Measurements from ENCODE around the gene BUD31. TPM values are rescaled to one million over a fixed set of nuclear protein-coding genes. Genes with fewer than 3 reads are reported as not detected.

The BUD31 gene
- total and polyA plus RNA-seq, 2 of the 13 experiments (the other 11 are each of a cell fraction or from before 2014, with no cell fraction given): 35.1 to 79.1 TPM

GRCh38 chr7:99465421-99465768, 56.6 kb downstream of the BUD31 start (continued):
- TF ChIP-seq MYNN (CRISPR knock-in tag; IDR thresholded peaks at IDR 0.05; ENCODE audit: low read depth) (no peak), MTF1 (CRISPR knock-in tag; IDR thresholded peaks at IDR 0.05) (0 out of 2 replicates have a peak, but pooled peaks have one; percentile 2), ZNF710 (CRISPR knock-in tag; IDR thresholded peaks at IDR 0.05; ENCODE audit: borderline replicate concordance) (no peak), NFE2L2 (IDR thresholded peaks at IDR 0.05; ENCODE audit: low read length) (no peak), MIXL1 (CRISPR knock-in tag; IDR thresholded peaks at IDR 0.05) (no peak), E2F5 (CRISPR knock-in tag; conservative IDR thresholded peaks at IDR 0.05) (no peak), MTERF4 (CRISPR knock-in tag; IDR thresholded peaks at IDR 0.05) (no peak), ZNF724P (CRISPR knock-in tag; IDR thresholded peaks at IDR 0.05; ENCODE audit: borderline replicate concordance) (no peak), CC2D1A (CRISPR knock-in tag; IDR thresholded peaks at IDR 0.05) (no peak), SMC3 (IDR thresholded peaks at IDR 0.05; ENCODE audit: low read length) (no peak), TFDP2 (CRISPR knock-in tag; IDR thresholded peaks at IDR 0.05) (0 out of 2 replicates have a peak, but pooled peaks have one; percentile 3), ZNF567 (CRISPR knock-in tag; IDR thresholded peaks at IDR 0.05; ENCODE audit: borderline replicate concordance) (no peak), E2F2 (CRISPR knock-in tag; IDR thresholded peaks at IDR 0.05; ENCODE audit: borderline replicate concordance) (no peak; the same call in 1 of the 2 replicates), TERF1 (CRISPR knock-in tag; IDR thresholded peaks at IDR 0.05) (no peak), ZFAT (CRISPR knock-in tag; conservative IDR thresholded peaks at IDR 0.05) (no peak), ZSCAN5A (CRISPR knock-in tag; IDR thresholded peaks at IDR 0.05; ENCODE audit: borderline replicate concordance) (no peak)

Measured in HepG2 (cell line).